ENCODE data around the gene TMEM132E. TPM values are rescaled to one million over a fixed set of nuclear protein-coding genes. Genes with fewer than 3 reads are reported as not detected.

Gene TMEM132E
- total and polyA plus RNA-seq, 2 of the 4 experiments (the other 2 are of a cell fraction): not detected

DNA sequence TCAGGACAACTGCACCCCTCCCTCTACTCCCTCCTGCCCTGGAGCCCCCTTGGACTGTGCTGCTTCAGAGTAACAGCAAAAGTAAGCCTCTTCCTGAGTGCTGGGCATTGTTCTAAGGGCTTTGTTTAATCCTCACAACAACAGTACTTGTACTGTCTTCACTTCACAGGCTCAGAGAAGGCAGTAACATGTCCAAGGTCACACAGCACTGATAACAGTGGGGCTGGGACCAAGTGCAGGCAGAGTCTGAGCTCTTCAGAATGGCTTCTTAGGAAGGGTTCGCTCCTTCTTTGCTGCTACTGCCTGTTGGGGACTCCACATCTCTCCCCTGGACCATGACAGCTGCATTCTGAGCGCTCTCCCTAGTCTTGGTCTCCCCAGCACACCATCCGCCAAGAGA is 24.6 kb downstream of the TMEM132E start:
- no peak overlapping the region for H3K4me2 ChIP-seq (ENCODE audit: low read depth, low read length)
- H3K14ac ChIP-seq (replicated peaks; ENCODE audit: low read depth, low read length): no peak overlapping the region
- H3K56ac ChIP-seq (ENCODE audit: extremely low read depth, insufficient read depth, low read length): no peak overlapping the region
- H2BK20ac ChIP-seq (ENCODE audit: low read depth, low read length): no peak overlapping the region
- no peak for ATAC-seq (ENCODE audit: low read depth)
- no peak overlapping the region for H4K8ac ChIP-seq (ENCODE audit: low read depth in 2 of 2, low read length in 2 of 2)
- WGBS, 2 experiments (ENCODE audit: extremely low coverage in 2 of 2, insufficient read length in 1 of 2): no CpG with 5 or more reads among the region's 3 CpGs
- intact Hi-C loops (cut with micrococcal nuclease): no loop called here
- no peak overlapping the region for H2BK5ac ChIP-seq (ENCODE audit: low read depth, low read length, poor library complexity, severe bottlenecking)
- H4K5ac ChIP-seq (ENCODE audit: low read depth, low read length): no peak overlapping the region
- H2AK9ac ChIP-seq (replicated peaks; ENCODE audit: low read depth, low read length, poor library complexity): no peak overlapping the region
- in situ Hi-C loops (cut with MboI; ENCODE audit: low sequenced_read_pairs): no loop called here
- H3K79me1 ChIP-seq (ENCODE audit: low read depth in 1 of 2, low read length in 2 of 2): no peaks in the 10 kb centered on the region
- H3K36me3 ChIP-seq (ENCODE audit: control insufficient read depth, insufficient read depth, low read length): no peaks in the 10 kb centered on the region
- H2BK120ac ChIP-seq (ENCODE audit: low read depth, low read length): no peak overlapping the region
- TF ChIP-seq CHD1 (IDR thresholded peaks at IDR 0.05; ENCODE audit: low read depth, low read length) (no peak), MAFK (IDR thresholded peaks at IDR 0.05; ENCODE audit: low read depth, low read length) (no peak), BHLHE40 (IDR thresholded peaks at IDR 0.05; ENCODE audit: low read depth, low read length) (no peak), POLR2A (IDR thresholded peaks at IDR 0.05; ENCODE audit: low read depth, low read length) (no peak), NFE2L2 (IDR thresholded peaks at IDR 0.05; ENCODE audit: low read depth, low read length) (no peak)
- TF ChIP-seq, protein P1, sequence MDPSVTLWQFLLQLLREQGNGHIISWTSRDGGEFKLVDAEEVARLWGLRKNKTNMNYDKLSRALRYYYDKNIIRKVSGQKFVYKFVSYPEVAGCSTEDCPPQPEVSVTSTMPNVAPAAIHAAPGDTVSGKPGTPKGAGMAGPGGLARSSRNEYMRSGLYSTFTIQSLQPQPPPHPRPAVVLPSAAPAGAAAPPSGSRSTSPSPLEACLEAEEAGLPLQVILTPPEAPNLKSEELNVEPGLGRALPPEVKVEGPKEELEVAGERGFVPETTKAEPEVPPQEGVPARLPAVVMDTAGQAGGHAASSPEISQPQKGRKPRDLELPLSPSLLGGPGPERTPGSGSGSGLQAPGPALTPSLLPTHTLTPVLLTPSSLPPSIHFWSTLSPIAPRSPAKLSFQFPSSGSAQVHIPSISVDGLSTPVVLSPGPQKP (IDR thresholded peaks at IDR 0.05; ENCODE audit: borderline replicate concordance, low read depth, low read length): no peak
- H2AK5ac ChIP-seq (ENCODE audit: low read depth, low read length): no peak overlapping the region
- ChIA-PET CTCF (no interaction called here), POLR2A (ENCODE audit: unreplicated experiment) (interaction anchor here (0.6 kb wide), 1 partner anchor 1323 kb away, joined by 3 read pairs; no protein-coding TSS in a partner anchor)
- H2AFZ ChIP-seq (replicated peaks; ENCODE audit: low read length, poor library complexity): no peak overlapping the region
- H3K27me3 ChIP-seq (ENCODE audit: control insufficient read depth, insufficient read depth, low read length): no peaks in the 10 kb centered on the region; the same call in 1 of the 2 replicates
- no peak overlapping the region for H3K4me3 ChIP-seq (ENCODE audit: insufficient read depth, low read depth, low read length)
- H4K91ac ChIP-seq (ENCODE audit: insufficient read depth, low read depth, low read length): no peak overlapping the region
- no peak overlapping the region for H2BK15ac ChIP-seq (ENCODE audit: low read depth, low read length)
- dilution Hi-C loops (cut with HindIII; ENCODE audit: low sequenced_read_pairs, unreplicated experiment): no loop called here
- no peak for DNase-seq
- no peaks in the 10 kb centered on the region for H3K9me3 ChIP-seq (ENCODE audit: control insufficient read depth, insufficient read depth, low read length)
- H3K27ac ChIP-seq (ENCODE audit: insufficient read depth, low read length): no peak overlapping the region
- BruUV-seq (replicated peaks): no TSS peak
- no peak overlapping the region for H3K18ac ChIP-seq (ENCODE audit: low read depth, low read length)
- H4K20me1 ChIP-seq (ENCODE audit: insufficient read depth, low read length): no peaks in the 10 kb centered on the region
- no peaks in the 10 kb centered on the region for H3K4me1 ChIP-seq (ENCODE audit: control insufficient read depth, insufficient read depth, low read length)
- H3K4ac ChIP-seq (ENCODE audit: low read depth, low read length): no peak overlapping the region
- no peak overlapping the region for H3K23ac ChIP-seq (ENCODE audit: low read depth, low read length)
- no peak overlapping the region for H3K9ac ChIP-seq (ENCODE audit: low read depth, low read length)
- H3K9me1 ChIP-seq (ENCODE audit: insufficient read depth, low read length): no peaks in the 10 kb centered on the region

All from IMR-90 (cell line).